ENCODE measurements around the gene CPTP.

DNA sequence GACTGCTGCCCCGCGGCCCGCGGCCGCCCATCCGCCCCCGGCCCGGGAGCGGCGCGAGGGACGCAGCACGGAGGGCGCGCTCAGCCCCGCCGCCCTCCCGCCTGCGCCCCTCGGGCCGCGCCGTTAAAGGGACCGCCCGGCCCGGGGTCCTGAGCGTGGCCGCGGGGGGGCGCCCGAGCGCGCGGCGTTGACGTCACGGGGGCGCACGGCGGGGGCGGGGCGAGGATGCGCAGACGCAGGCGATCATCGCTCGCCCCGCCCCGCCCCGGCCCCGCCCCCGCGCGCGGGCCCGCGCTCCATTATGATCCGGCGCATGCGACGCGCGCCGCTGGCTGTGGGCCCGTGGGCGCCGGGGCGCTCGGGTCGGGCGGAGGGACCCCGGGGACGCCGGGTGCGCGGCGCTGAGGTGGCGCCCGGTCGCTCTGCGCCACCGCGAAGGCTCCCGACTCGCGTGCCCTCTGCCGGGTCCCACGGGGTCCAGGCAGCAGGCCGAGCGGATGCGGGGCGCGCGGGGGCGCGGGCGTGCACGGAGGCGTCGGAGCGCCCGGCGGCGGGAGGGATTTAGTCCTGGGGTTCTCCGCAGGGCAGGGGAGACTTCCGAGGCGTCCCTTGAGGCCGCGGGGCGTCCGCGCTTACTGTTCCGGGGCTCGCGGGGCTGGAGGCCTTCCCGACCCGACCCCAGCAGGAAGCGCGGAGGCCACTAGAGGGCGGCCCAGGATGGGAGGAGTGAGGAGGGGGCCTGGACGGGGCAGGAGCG lies 24.8 kb downstream of the CPTP start, which contains the start of gene DVL1:
- TF ChIP-seq, protein P1, sequence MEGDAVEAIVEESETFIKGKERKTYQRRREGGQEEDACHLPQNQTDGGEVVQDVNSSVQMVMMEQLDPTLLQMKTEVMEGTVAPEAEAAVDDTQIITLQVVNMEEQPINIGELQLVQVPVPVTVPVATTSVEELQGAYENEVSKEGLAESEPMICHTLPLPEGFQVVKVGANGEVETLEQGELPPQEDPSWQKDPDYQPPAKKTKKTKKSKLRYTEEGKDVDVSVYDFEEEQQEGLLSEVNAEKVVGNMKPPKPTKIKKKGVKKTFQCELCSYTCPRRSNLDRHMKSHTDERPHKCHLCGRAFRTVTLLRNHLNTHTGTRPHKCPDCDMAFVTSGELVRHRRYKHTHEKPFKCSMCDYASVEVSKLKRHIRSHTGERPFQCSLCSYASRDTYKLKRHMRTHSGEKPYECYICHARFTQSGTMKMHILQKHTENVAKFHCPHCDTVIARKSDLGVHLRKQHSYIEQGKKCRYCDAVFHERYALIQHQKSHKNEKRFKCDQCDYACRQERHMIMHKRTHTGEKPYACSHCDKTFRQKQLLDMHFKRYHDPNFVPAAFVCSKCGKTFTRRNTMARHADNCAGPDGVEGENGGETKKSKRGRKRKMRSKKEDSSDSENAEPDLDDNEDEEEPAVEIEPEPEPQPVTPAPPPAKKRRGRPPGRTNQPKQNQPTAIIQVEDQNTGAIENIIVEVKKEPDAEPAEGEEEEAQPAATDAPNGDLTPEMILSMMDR (IDR thresholded peaks at IDR 0.05; ENCODE audit: low read depth, low read length, poor library complexity, severe bottlenecking): peak; percentile 49
- no peak for TF ChIP-seq EZH2phosphoT487 (IDR thresholded peaks at IDR 0.05; ENCODE audit: borderline replicate concordance, low read length)

Measured in DOHH2 (cell line).